GM21529 (cell line): ENCODE measurements around the gene ACTR5.
"Not testable (repeated sequence)": the region's sequence is repeated elsewhere in the genome, so short reads cannot be mapped to it uniquely, and the experiment has no call there.

Experiments
- ATAC-seq: cut with Tn5 transposase; IDR thresholded peaks from one replicate; pipeline ENCODE4 v1.9.1; 2021; ENCODE audit not compliant: unreplicated experiment

Gene ACTR5

GRCh38 chr20:38804682-38805501, 56.6 kb downstream of the ACTR5 start:
- peak; percentile 40 for ATAC-seq

- ATAC-seq, result peak; percentile 47
Measured at GRCh38 chr20:38805502-38805957, 57.3 kb downstream of the ACTR5 start, which contains the start of gene PPP1R16B. Gene PPP1R16B (plus strand): TSS chr20:38805697. CDS start chr20:38835926, 30,229 bp downstream.

GRCh38 chr20:38805958-38806854, 57.9 kb downstream of the ACTR5 start:
- no peak for ATAC-seq

- peak; percentile 24 for ATAC-seq
Measured at GRCh38 chr20:38806855-38807655, 58.8 kb downstream of the ACTR5 start.

- ATAC-seq, result no peak
Measured at GRCh38 chr20:38809942-38810341, 61.7 kb downstream of the ACTR5 start.

GRCh38 chr20:38810926-38811630, 62.8 kb downstream of the ACTR5 start:
- ATAC-seq, result no peak

GRCh38 chr20:38811769-38812168, 63.5 kb downstream of the ACTR5 start:
- no peak for ATAC-seq

GRCh38 chr20:38812182-38812581, 63.9 kb downstream of the ACTR5 start:
- ATAC-seq, result no peak

GRCh38 chr20:38812709-38813573, 64.7 kb downstream of the ACTR5 start:
- ATAC-seq, result no peak

GRCh38 chr20:38813574-38813962, 65.3 kb downstream of the ACTR5 start:
- ATAC-seq, result not testable (repeated sequence)

GRCh38 chr20:38815446-38815845, 67.2 kb downstream of the ACTR5 start:
- ATAC-seq, result no peak

GRCh38 chr20:38818113-38819065, 70.1 kb downstream of the ACTR5 start:
- ATAC-seq, result no peak
